Uterus (tissue), 2 donors: ENCODE data around the gene OPALIN.

Experiments used
- CTCF ChIP-seq, 4 experiments: fragments of 200-600 bp in 2 of 4; fragments of 450-650 bp in 2 of 4; sonication (generic) in 2 of 4; IDR thresholded peaks; one replicate each; pipeline ENCODE4 v1.5.1; 2016 to 2019; ENCODE audit warnings: antibody characterized with exemption in 4 of 4, mild to moderate bottlenecking in 2 of 4, moderate library complexity in 1 of 4
- POLR2A ChIP-seq, 2 donors: fragments of 450-650 bp; IDR thresholded peaks; one replicate each; pipeline ENCODE4 v1.6.1; 2016; ENCODE audit warnings: antibody characterized with exemption in 2 of 2, mild to moderate bottlenecking in 1 of 2, moderate library complexity in 1 of 2

DNA sequence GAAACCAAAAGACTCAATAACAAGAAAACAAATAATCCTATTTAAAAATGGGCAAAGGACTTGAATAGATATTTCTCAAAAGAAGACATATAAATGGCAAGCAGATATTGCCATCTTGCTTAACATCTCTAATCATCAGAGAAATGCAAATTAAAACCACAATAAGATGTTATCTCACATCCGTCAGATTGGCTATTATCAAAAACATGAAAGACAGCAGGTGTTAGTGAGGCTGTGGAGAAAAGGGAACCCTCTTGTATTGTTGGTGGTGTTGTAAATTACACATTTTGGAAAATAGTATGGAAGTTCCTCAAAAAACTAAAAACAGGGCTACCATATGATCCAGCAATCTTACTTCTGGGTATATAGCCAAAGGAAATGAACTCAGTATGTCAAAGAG lies 25.7 kb downstream of the OPALIN start:
- TF ChIP-seq CTCF (IDR thresholded peaks at IDR 0.05) (no peak), POLR2A (IDR thresholded peaks at IDR 0.05) (no peak)
